ENCODE measurements around the gene ABHD12.

The ABHD12 gene

GRCh38 chr20:25372584-25373336 lies 17.9 kb downstream of the ABHD12 start:
- Histone ChIP-seq H3K4me3 (ENCODE audit: low read length in 2 of 2) (no peak overlapping the region), H3K4me1 (ENCODE audit: control insufficient read depth in 2 of 2, insufficient read depth in 2 of 2, low read length in 2 of 2) (no peaks in the 10 kb centered on the region), H3K9ac (ENCODE audit: low read depth in 1 of 2, low read length in 2 of 2) (no peak overlapping the region)

GRCh38 chr20:25369971-25370370 lies 20.7 kb downstream of the ABHD12 start:
- no peaks in the 10 kb centered on the region for H3K4me1 ChIP-seq (ENCODE audit: control insufficient read depth in 2 of 2, insufficient read depth in 2 of 2, low read length in 2 of 2)
- no peaks in the 10 kb centered on the region for H3K27me3 ChIP-seq (ENCODE audit: control insufficient read depth in 2 of 2, insufficient read depth in 2 of 2, low read length in 2 of 2)
- H3K36me3 ChIP-seq (ENCODE audit: control insufficient read depth in 2 of 2, insufficient read depth in 2 of 2, low read length in 2 of 2): no peaks in the 10 kb centered on the region
- H3K4me3 ChIP-seq (ENCODE audit: low read length in 2 of 2): no peak overlapping the region
- H3K27ac ChIP-seq (ENCODE audit: low read depth in 2 of 2, low read length in 2 of 2): no peak overlapping the region
- H3K9me3 ChIP-seq (ENCODE audit: control insufficient read depth in 2 of 2, low read length in 2 of 2): no peaks in the 10 kb centered on the region
- H3K9ac ChIP-seq (ENCODE audit: low read depth in 1 of 2, low read length in 2 of 2): no peak overlapping the region

More at GRCh38 chr20:25372584-25373336, 17.9 kb downstream of the ABHD12 start:
- no peaks in the 10 kb centered on the region for H3K27me3 ChIP-seq (ENCODE audit: control insufficient read depth in 2 of 2, insufficient read depth in 2 of 2, low read length in 2 of 2)
- H3K36me3 ChIP-seq (ENCODE audit: control insufficient read depth in 2 of 2, insufficient read depth in 2 of 2, low read length in 2 of 2): no peaks in the 10 kb centered on the region
- no peak overlapping the region for H3K27ac ChIP-seq (ENCODE audit: low read depth in 2 of 2, low read length in 2 of 2)
- H3K9me3 ChIP-seq (ENCODE audit: control insufficient read depth in 2 of 2, low read length in 2 of 2): no peaks in the 10 kb centered on the region

- Histone ChIP-seq H3K36me3 (ENCODE audit: control insufficient read depth in 2 of 2, insufficient read depth in 2 of 2, low read length in 2 of 2) (no peaks in the 10 kb centered on the region), H3K9me3 (ENCODE audit: control insufficient read depth in 2 of 2, low read length in 2 of 2) (no peaks in the 10 kb centered on the region), H3K9ac (ENCODE audit: low read depth in 1 of 2, low read length in 2 of 2) (no peak overlapping the region), H3K4me3 (ENCODE audit: low read length in 2 of 2) (no peak overlapping the region), H3K27me3 (ENCODE audit: control insufficient read depth in 2 of 2, insufficient read depth in 2 of 2, low read length in 2 of 2) (no peaks in the 10 kb centered on the region), H3K27ac (ENCODE audit: low read depth in 2 of 2, low read length in 2 of 2) (no peak overlapping the region), H3K4me1 (ENCODE audit: control insufficient read depth in 2 of 2, insufficient read depth in 2 of 2, low read length in 2 of 2) (no peaks in the 10 kb centered on the region)
Measured at GRCh38 chr20:25369529-25369928, 21.1 kb downstream of the ABHD12 start.

- Histone ChIP-seq H3K27ac (ENCODE audit: low read depth in 2 of 2, low read length in 2 of 2) (no peak overlapping the region), H3K27me3 (ENCODE audit: control insufficient read depth in 2 of 2, insufficient read depth in 2 of 2, low read length in 2 of 2) (no peaks in the 10 kb centered on the region), H3K36me3 (ENCODE audit: control insufficient read depth in 2 of 2, insufficient read depth in 2 of 2, low read length in 2 of 2) (no peaks in the 10 kb centered on the region)
Measured at GRCh38 chr20:25368976-25369375, 21.7 kb downstream of the ABHD12 start.

GRCh38 chr20:25368526-25368925 lies 22.1 kb downstream of the ABHD12 start:
- H3K27ac ChIP-seq (ENCODE audit: low read depth in 2 of 2, low read length in 2 of 2): no peak overlapping the region

More at GRCh38 chr20:25368976-25369375, 21.7 kb downstream of the ABHD12 start:
- H3K9ac ChIP-seq (ENCODE audit: low read depth in 1 of 2, low read length in 2 of 2): no peak overlapping the region
- H3K9me3 ChIP-seq (ENCODE audit: control insufficient read depth in 2 of 2, low read length in 2 of 2): no peaks in the 10 kb centered on the region
- no peaks in the 10 kb centered on the region for H3K4me1 ChIP-seq (ENCODE audit: control insufficient read depth in 2 of 2, insufficient read depth in 2 of 2, low read length in 2 of 2)
- no peak overlapping the region for H3K4me3 ChIP-seq (ENCODE audit: low read length in 2 of 2)

DNA sequence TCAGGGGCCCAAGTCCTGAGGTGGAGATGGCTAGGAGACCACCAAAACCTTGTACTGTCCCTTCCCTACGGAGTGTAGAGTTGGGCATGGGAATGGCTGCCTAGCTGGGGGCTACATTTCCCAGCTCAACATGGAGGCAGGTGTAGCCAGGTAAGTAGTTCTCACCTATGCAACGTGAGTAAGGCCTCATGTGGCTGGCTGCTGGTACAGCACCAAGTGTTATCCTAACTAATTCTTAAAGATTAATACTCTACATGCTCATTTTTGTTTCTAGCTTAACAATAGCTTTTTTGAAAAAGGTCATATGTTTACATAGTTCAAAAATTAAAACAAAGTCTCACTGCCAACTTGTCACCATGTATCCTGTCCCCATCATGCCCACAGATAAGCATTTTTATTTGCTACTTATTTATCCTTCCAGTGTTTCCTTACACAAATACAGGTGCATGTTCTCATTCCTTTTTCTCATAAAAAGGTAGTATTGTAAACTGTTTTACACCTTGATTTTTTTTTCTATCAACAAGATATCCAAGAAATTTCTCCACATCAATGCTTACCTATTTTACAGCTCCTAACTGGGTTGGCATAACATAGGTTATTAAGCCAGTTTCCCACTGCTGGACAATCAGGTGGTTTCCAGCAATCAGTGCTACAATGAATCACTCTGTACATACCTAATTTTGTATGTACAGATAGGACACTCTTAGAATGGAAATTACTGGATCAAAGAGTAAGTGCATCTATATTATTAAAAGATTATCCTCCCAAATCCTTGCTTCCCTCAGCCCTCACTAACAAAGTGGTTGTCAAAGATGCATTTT lies 25.5 kb downstream of the ABHD12 start:
- H3K4me1 ChIP-seq (ENCODE audit: control insufficient read depth in 2 of 2, insufficient read depth in 2 of 2, low read length in 2 of 2): no peaks in the 10 kb centered on the region
- no peak overlapping the region for H3K27ac ChIP-seq (ENCODE audit: low read depth in 2 of 2, low read length in 2 of 2)
- no peaks in the 10 kb centered on the region for H3K27me3 ChIP-seq (ENCODE audit: control insufficient read depth in 2 of 2, insufficient read depth in 2 of 2, low read length in 2 of 2)
- H3K4me3 ChIP-seq (ENCODE audit: low read length in 2 of 2): no peak overlapping the region
- H3K36me3 ChIP-seq (ENCODE audit: control insufficient read depth in 2 of 2, insufficient read depth in 2 of 2, low read length in 2 of 2): no peaks in the 10 kb centered on the region
- no peaks in the 10 kb centered on the region for H3K9me3 ChIP-seq (ENCODE audit: control insufficient read depth in 2 of 2, low read length in 2 of 2)
- H3K9ac ChIP-seq (ENCODE audit: low read depth in 1 of 2, low read length in 2 of 2): no peak overlapping the region

More at GRCh38 chr20:25368526-25368925, 22.1 kb downstream of the ABHD12 start:
- Histone ChIP-seq H3K4me1 (ENCODE audit: control insufficient read depth in 2 of 2, insufficient read depth in 2 of 2, low read length in 2 of 2) (no peaks in the 10 kb centered on the region), H3K27me3 (ENCODE audit: control insufficient read depth in 2 of 2, insufficient read depth in 2 of 2, low read length in 2 of 2) (no peaks in the 10 kb centered on the region), H3K36me3 (ENCODE audit: control insufficient read depth in 2 of 2, insufficient read depth in 2 of 2, low read length in 2 of 2) (no peaks in the 10 kb centered on the region), H3K4me3 (ENCODE audit: low read length in 2 of 2) (no peak overlapping the region), H3K9me3 (ENCODE audit: control insufficient read depth in 2 of 2, low read length in 2 of 2) (no peaks in the 10 kb centered on the region), H3K9ac (ENCODE audit: low read depth in 1 of 2, low read length in 2 of 2) (no peak overlapping the region)

- Histone ChIP-seq H3K27ac (ENCODE audit: low read depth in 2 of 2, low read length in 2 of 2) (no peak overlapping the region), H3K4me1 (ENCODE audit: control insufficient read depth in 2 of 2, insufficient read depth in 2 of 2, low read length in 2 of 2) (no peaks in the 10 kb centered on the region), H3K9ac (ENCODE audit: low read depth in 1 of 2, low read length in 2 of 2) (no peak overlapping the region), H3K9me3 (ENCODE audit: control insufficient read depth in 2 of 2, low read length in 2 of 2) (no peaks in the 10 kb centered on the region), H3K36me3 (ENCODE audit: control insufficient read depth in 2 of 2, insufficient read depth in 2 of 2, low read length in 2 of 2) (no peaks in the 10 kb centered on the region), H3K4me3 (ENCODE audit: low read length in 2 of 2) (no peak overlapping the region), H3K27me3 (ENCODE audit: control insufficient read depth in 2 of 2, insufficient read depth in 2 of 2, low read length in 2 of 2) (no peaks in the 10 kb centered on the region)
Measured at GRCh38 chr20:25364180-25364788, 26.4 kb downstream of the ABHD12 start.

- H3K27ac ChIP-seq (ENCODE audit: low read depth in 2 of 2, low read length in 2 of 2): peak overlapping the region in 1 of 2 donors; percentile 23
- H3K9me3 ChIP-seq (ENCODE audit: control insufficient read depth in 2 of 2, low read length in 2 of 2): no peaks in the 10 kb centered on the region
- H3K4me1 ChIP-seq (ENCODE audit: control insufficient read depth in 2 of 2, insufficient read depth in 2 of 2, low read length in 2 of 2): peaks cover 0 to 4% of the 10 kb centered on the region in 2 donors
- H3K4me3 ChIP-seq (ENCODE audit: low read length in 2 of 2): no peak overlapping the region
- no peaks in the 10 kb centered on the region for H3K27me3 ChIP-seq (ENCODE audit: control insufficient read depth in 2 of 2, insufficient read depth in 2 of 2, low read length in 2 of 2)
- no peak overlapping the region for H3K9ac ChIP-seq (ENCODE audit: low read depth in 1 of 2, low read length in 2 of 2)
- no peaks in the 10 kb centered on the region for H3K36me3 ChIP-seq (ENCODE audit: control insufficient read depth in 2 of 2, insufficient read depth in 2 of 2, low read length in 2 of 2)
Measured at GRCh38 chr20:25361287-25361683, 29.4 kb downstream of the ABHD12 start.

- no peak overlapping the region for H3K9ac ChIP-seq (ENCODE audit: low read depth in 1 of 2, low read length in 2 of 2)
- H3K27ac ChIP-seq (ENCODE audit: low read depth in 2 of 2, low read length in 2 of 2): peak overlapping the region in 1 of 2 donors; percentile 23
- no peaks in the 10 kb centered on the region for H3K9me3 ChIP-seq (ENCODE audit: control insufficient read depth in 2 of 2, low read length in 2 of 2)
- peaks cover 0 to 6% of the 10 kb centered on the region in 2 donors for H3K4me1 ChIP-seq (ENCODE audit: control insufficient read depth in 2 of 2, insufficient read depth in 2 of 2, low read length in 2 of 2)
- H3K36me3 ChIP-seq (ENCODE audit: control insufficient read depth in 2 of 2, insufficient read depth in 2 of 2, low read length in 2 of 2): no peaks in the 10 kb centered on the region
- no peaks in the 10 kb centered on the region for H3K27me3 ChIP-seq (ENCODE audit: control insufficient read depth in 2 of 2, insufficient read depth in 2 of 2, low read length in 2 of 2)
- H3K4me3 ChIP-seq (ENCODE audit: low read length in 2 of 2): no peak overlapping the region
Measured at GRCh38 chr20:25360631-25361286, 29.9 kb downstream of the ABHD12 start.
